GM18861 (cell line): ENCODE data around the gene ERC2.

ENCODE experiments used
- ATAC-seq: cut with Tn5 transposase; IDR thresholded peaks from one replicate; pipeline ENCODE4 v1.9.1; 2021; ENCODE audit not compliant: unreplicated experiment

The ERC2 gene

GRCh38 chr3:56012721-56013120 is 455.5 kb downstream of the ERC2 start:
- ATAC-seq = no peak

GRCh38 chr3:56005196-56005805 is 463.0 kb downstream of the ERC2 start:
- ATAC-seq = no peak

GRCh38 chr3:56003129-56003528 is 465.1 kb downstream of the ERC2 start:
- no peak for ATAC-seq

GRCh38 chr3:56001991-56002390 is 466.3 kb downstream of the ERC2 start:
- ATAC-seq = no peak

GRCh38 chr3:56001537-56001936 is 466.7 kb downstream of the ERC2 start:
- no peak for ATAC-seq

- ATAC-seq = no peak
Measured at GRCh38 chr3:55989366-55989765, 478.9 kb downstream of the ERC2 start.

GRCh38 chr3:55988905-55989304 is 479.4 kb downstream of the ERC2 start:
- ATAC-seq = no peak

- ATAC-seq = no peak
Measured at GRCh38 chr3:55984626-55985025, 483.6 kb downstream of the ERC2 start.

GRCh38 chr3:55978953-55979352 is 489.3 kb downstream of the ERC2 start:
- no peak for ATAC-seq

GRCh38 chr3:55974421-55975165 is 493.7 kb downstream of the ERC2 start:
- no peak for ATAC-seq

- ATAC-seq = no peak
Measured at GRCh38 chr3:55969634-55970033, 498.6 kb downstream of the ERC2 start.

GRCh38 chr3:55968331-55968730 is 499.9 kb downstream of the ERC2 start:
- no peak for ATAC-seq

GRCh38 chr3:55966566-55966965 is 501.7 kb downstream of the ERC2 start:
- no peak for ATAC-seq

GRCh38 chr3:55965776-55966175 is 502.5 kb downstream of the ERC2 start:
- ATAC-seq = no peak

- no peak for ATAC-seq
Measured at GRCh38 chr3:55964491-55964985, 503.7 kb downstream of the ERC2 start.

- ATAC-seq = no peak
Measured at GRCh38 chr3:55963601-55964000, 504.7 kb downstream of the ERC2 start.

GRCh38 chr3:55959471-55960080 is 508.7 kb downstream of the ERC2 start:
- ATAC-seq = no peak

GRCh38 chr3:55958605-55959004 is 509.7 kb downstream of the ERC2 start:
- no peak for ATAC-seq

GRCh38 chr3:55955891-55956477 is 512.3 kb downstream of the ERC2 start:
- no peak for ATAC-seq

- no peak for ATAC-seq
Measured at GRCh38 chr3:55951388-55951787, 516.9 kb downstream of the ERC2 start.

- no peak for ATAC-seq
Measured at GRCh38 chr3:55947406-55947805, 520.9 kb downstream of the ERC2 start.
